PC-3 (cell line): ENCODE measurements around the gene SLC9A3. TPM values are rescaled to one million over a fixed set of nuclear protein-coding genes. Genes with fewer than 3 reads are reported as not detected.

Experiments
- ATAC-seq: fragments of 200-7000 bp; cut with Tn5 transposase; 2 replicates; pipeline ENCODE4 v1.9.1; 2020; ENCODE audit warnings: mild to moderate bottlenecking, moderate library complexity
- BruUV-seq: library from RNA; stranded (reverse); fragments of 400-500 nt; replicated peaks from 2 replicates; lab custom pipeline; 2021; lab: Mats Ljungman, UMichigan
- CTCF ChIA-PET: fragments of 300-600 bp; sonication (Branson Sonifier 250); formaldehyde crosslinking; loops from one replicate; lab custom pipeline; 2022; ENCODE audit warnings: antibody characterized with exemption; lab: Charles Lee
- POLR2A ChIA-PET: fragments of 300-600 bp; sonication (Branson Sonifier 250); formaldehyde crosslinking; loops from one replicate; lab custom pipeline; 2022; ENCODE audit warnings: antibody characterized with exemption; ENCODE audit not compliant: unreplicated experiment; lab: Charles Lee
- DNase-seq: peaks from one replicate; pipeline ENCODE4 v3.0.0-alpha.2; 2015
- H2AFZ ChIP-seq: fragments of 300-600 bp; sonication (generic); 2 replicates; pipeline ENCODE4 v1.6.0; 2016; ENCODE audit warnings: antibody characterized with exemption, low read length
- H3F3A ChIP-seq: fragments of 300-600 bp; sonication (generic); one replicate; pipeline ENCODE4 v1.6.0; 2017; ENCODE audit warnings: antibody characterized with exemption, low read length, control low read depth, mild to moderate bottlenecking; ENCODE audit not compliant: unreplicated experiment
- H3K27ac ChIP-seq: fragments of 300-600 bp; sonication (generic); 2 replicates; pipeline ENCODE4 v1.5.1; 2016; ENCODE audit warnings: mild to moderate bottlenecking, low read length
- H3K27me3 ChIP-seq: fragments of 300-600 bp; sonication (generic); 2 replicates; pipeline ENCODE4 v1.6.1; 2016; ENCODE audit warnings: low read length, mixed read lengths
- H3K36me3 ChIP-seq: fragments of 300-600 bp; sonication (generic); 2 replicates; pipeline ENCODE4 v1.6.1; 2016; ENCODE audit warnings: low read depth, mixed run types, low read length, mixed read lengths
- H3K4me1 ChIP-seq: fragments of 300-600 bp; sonication (generic); 2 replicates; pipeline ENCODE4 v1.5.1; 2016; ENCODE audit warnings: low read length; ENCODE audit not compliant: insufficient read depth
- H3K4me2 ChIP-seq: fragments of 300-600 bp; sonication (generic); 2 replicates; pipeline ENCODE4 v1.6.0; 2016; ENCODE audit warnings: low read length
- H3K4me3 ChIP-seq: fragments of 300-600 bp; sonication (generic); 2 replicates; pipeline ENCODE4 v1.5.1; 2016; ENCODE audit warnings: mild to moderate bottlenecking, low read length, mixed read lengths
- H3K79me2 ChIP-seq: fragments of 300-600 bp; sonication (generic); 2 replicates; pipeline ENCODE4 v1.6.1; 2017; ENCODE audit warnings: low read length, mixed read lengths
- H3K9ac ChIP-seq: fragments of 300-600 bp; sonication (generic); 2 replicates; pipeline ENCODE4 v1.6.0; 2016; ENCODE audit warnings: mild to moderate bottlenecking, low read length
- H3K9me2 ChIP-seq: fragments of 300-600 bp; sonication (generic); replicated peaks from 2 replicates; pipeline ENCODE4 v1.6.1; 2016; ENCODE audit warnings: mixed run types, low read length, mixed read lengths
- H3K9me3 ChIP-seq: fragments of 300-600 bp; sonication (generic); 2 replicates; pipeline ENCODE4 v1.6.1; 2016; ENCODE audit warnings: low read length, mixed read lengths
- H4K20me1 ChIP-seq: fragments of 300-600 bp; sonication (generic); 2 replicates; pipeline ENCODE4 v1.6.1; 2016; ENCODE audit warnings: low read length, mixed read lengths
- CTCF ChIP-seq: fragments of 300-600 bp; sonication (generic); conservative IDR thresholded peaks from 2 replicates; pipeline ENCODE4 v1.5.1; 2017; ENCODE audit warnings: antibody characterized with exemption, low read depth, mild to moderate bottlenecking, low read length
- EZH2 ChIP-seq: fragments of 300-600 bp; sonication (generic); IDR thresholded peaks from one replicate; pipeline ENCODE4 v1.6.1; 2017; ENCODE audit warnings: antibody characterized with exemption, mild to moderate bottlenecking, low read length; ENCODE audit not compliant: unreplicated experiment
- EZH2phosphoT487 ChIP-seq: fragments of 300-600 bp; sonication (generic); IDR thresholded peaks from 2 replicates; pipeline ENCODE4 v1.6.1; 2018; ENCODE audit warnings: mild to moderate bottlenecking, antibody characterized with exemption, low read length, borderline replicate concordance
- intact Hi-C: fragments of 100-400 bp; cut with micrococcal nuclease; formaldehyde crosslinking; loops from 2 replicates; pipeline ENCODE4 v1.9.0; 2023
- total RNA-seq: library from RNA; depleted of rRNA; stranded (reverse); fragments of >200 nt; gene quantifications from 2 replicates; pipeline ENCODE4 v1.2.3, GENCODE V29; 2014

Gene SLC9A3
- total RNA-seq, 1 experiment from 2014 or later: 4.9 TPM

GRCh38 chr5:490116-491106 lies 33.8 kb downstream of the SLC9A3 start:
- BruUV-seq: no TSS peak
- Histone ChIP-seq H2AFZ (no peak overlapping the region), H3K9ac (no peak overlapping the region), H3K79me2 (no peaks in the 10 kb centered on the region), H3K9me3 (no peaks in the 10 kb centered on the region), H3K27me3 (no peaks in the 10 kb centered on the region), H3K4me2 (no peak overlapping the region), H3K9me2 (no peaks in the 10 kb centered on the region), H3F3A (no peaks in the 10 kb centered on the region), H3K27ac (no peak overlapping the region), H3K4me3 (no peak overlapping the region), H3K36me3 (no peaks in the 10 kb centered on the region), H4K20me1 (no peaks in the 10 kb centered on the region), H3K4me1 (no peaks in the 10 kb centered on the region)
- CTCF ChIA-PET: no interaction called here
- DNase-seq (no peak), ATAC-seq (no peak)
- POLR2A ChIA-PET: no interaction called here
- intact Hi-C loops: no loop called here
- TF ChIP-seq EZH2 (no peak), EZH2phosphoT487 (no peak), CTCF (no peak)

GRCh38 chr5:489689-490080 lies 34.6 kb downstream of the SLC9A3 start:
- Histone ChIP-seq H3K9me2 (no peaks in the 10 kb centered on the region), H3K9ac (no peak overlapping the region), H3F3A (no peaks in the 10 kb centered on the region), H3K9me3 (no peaks in the 10 kb centered on the region), H3K4me3 (no peak overlapping the region), H3K27ac (no peak overlapping the region), H3K4me2 (no peak overlapping the region), H3K27me3 (no peaks in the 10 kb centered on the region), H2AFZ (no peak overlapping the region), H4K20me1 (no peaks in the 10 kb centered on the region), H3K79me2 (no peaks in the 10 kb centered on the region), H3K4me1 (no peaks in the 10 kb centered on the region), H3K36me3 (no peaks in the 10 kb centered on the region)
- no peak for ATAC-seq
- TF ChIP-seq EZH2 (no peak), EZH2phosphoT487 (no peak), CTCF (no peak)
- no peak for DNase-seq
- POLR2A ChIA-PET: no interaction called here
- CTCF ChIA-PET: no interaction called here
- no TSS peak for BruUV-seq
- intact Hi-C loops: no loop called here
